GM18907 (cell line): ENCODE results near the gene DPH7.
"Not testable (repeated sequence)": the region's sequence is repeated elsewhere in the genome, so short reads cannot be mapped to it uniquely, and the experiment has no call there.

Source experiments
- ATAC-seq: cut with Tn5 transposase; IDR thresholded peaks from one replicate; pipeline ENCODE4 v1.9.1; 2021; ENCODE audit warnings: mild to moderate bottlenecking, moderate library complexity; ENCODE audit not compliant: unreplicated experiment

DPH7 gene

DNA sequence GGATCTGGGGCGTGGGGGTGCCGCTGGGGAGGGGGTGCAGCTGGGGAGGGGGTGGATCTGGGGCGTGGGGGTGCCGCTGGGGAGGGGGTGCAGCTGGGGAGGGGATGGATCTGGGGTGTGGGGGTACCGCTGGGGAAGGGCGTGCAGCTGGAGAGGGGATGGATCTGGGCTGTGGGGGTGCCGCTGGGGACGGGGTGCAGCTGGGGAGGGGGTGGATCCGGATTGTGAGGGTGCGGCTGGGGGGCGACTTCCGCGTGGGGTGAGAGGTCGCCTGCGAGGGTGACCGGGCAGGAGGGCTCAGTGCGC is 27.8 kb downstream of the DPH7 start:
- ATAC-seq: not testable (repeated sequence)

DNA sequence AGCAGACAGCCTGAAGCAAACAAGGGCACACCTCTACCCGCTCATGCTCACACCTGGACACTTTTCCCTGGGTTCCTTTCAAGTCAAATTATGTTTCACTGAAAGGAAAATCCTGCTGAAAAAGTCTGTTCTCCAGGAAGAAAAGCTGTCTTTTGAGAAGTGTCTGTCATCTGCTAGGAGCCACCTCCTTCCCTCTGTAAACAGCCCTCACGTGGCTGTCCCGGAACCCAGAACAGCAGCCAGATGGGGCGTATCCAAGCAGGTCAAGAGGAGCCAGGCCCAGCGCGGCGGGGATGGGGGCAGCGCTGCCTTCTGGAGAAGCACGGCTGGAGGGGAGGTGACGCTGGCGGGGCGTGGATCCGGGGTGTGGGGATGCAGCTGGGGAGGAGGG is 28.5 kb downstream of the DPH7 start, which contains the start of gene PNPLA7:
Gene PNPLA7 (minus strand): TSS at position 172 of the 391 bp plus-strand sequence. CDS start 205 bp downstream, outside the sequence.
- ATAC-seq: no peak

DNA sequence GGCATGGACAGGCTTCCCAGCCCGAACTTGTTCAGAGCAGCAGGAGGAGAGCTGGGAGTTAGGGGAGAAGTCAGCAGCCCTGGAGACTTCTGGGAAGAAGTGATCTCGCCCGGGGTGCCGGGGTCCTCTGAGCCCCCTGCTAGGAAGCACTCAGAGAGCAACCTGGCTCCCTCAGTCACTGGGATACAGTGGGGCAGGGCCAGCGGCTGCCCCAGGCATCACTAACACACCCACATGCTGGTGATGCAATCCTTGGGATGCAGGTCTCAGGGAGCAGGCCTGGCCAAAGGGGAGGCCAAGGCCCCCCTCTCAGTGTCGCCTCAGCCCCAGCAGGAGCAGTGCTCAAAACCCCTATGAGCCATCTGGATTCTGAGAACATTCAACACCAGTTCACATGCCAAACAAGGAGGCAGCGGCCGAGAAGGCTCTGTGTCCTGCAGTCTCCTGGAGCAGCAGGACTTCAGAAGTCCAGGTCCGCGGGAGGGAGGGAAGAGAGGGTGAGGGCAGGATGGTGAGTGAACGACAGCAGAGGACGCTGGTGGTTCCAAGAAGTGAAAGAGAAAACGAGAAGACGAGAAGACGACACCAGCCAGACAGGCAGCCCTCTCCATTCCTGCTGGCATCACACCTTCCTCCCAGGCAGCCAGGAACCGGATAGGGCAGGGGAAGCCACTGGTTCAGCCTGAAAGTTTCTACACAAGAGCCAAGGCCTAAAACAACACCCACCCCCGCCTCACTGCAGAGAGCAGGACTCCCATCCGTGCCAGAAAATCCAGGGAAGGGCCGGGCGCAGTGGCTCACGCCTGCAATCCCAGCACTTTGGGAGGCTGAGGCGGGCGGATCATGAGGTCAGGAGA is 30.8 kb downstream of the DPH7 start:
- no peak for ATAC-seq

DNA sequence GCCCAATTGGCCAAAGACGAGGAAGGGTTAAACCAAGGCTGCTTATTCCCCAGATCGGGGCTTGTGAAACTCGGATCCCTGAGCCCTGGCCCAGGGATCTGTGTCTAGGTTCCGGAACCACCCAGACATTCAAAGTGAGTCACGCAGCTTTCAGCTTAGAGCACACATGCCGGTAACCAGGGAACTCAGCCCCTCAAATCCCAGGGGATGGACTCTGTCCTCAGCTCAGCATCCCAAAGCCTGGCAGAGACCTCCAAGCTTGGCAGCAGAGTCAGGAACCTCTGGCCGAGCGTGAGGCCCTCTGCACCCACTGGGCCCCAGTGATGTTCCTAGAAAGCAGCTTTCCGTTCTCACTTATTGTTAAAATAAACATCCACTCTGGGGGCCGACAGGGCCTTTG is 33.6 kb downstream of the DPH7 start:
- no peak for ATAC-seq

DNA sequence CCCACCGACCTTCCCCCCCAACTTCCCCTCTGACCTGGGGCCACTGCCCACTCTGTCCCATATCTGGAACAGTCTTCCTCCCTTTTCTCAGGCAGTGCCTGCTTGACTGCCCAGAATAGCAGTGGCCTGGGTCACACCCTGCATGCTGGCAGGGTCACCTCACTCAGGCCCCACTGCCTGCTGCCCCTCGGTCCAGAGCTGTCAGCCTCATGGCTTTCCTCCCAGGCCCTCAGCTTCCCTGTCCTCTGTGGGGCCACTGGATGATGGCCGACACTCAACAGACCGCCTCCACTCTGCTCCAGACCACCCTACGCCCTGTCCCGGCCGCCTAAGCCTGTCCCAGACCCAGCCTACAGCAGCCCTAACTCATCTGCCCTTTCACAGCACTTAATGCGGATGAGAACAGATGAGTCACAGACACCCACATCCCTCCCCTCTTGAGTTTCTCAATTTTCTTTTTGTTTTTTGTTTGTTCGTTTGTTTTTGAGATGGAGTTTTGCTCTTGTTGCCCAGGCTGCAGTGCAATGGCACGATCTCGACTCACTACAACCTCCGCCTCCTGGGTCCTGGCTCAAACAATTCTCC is 34.5 kb downstream of the DPH7 start:
- ATAC-seq: no peak

DNA sequence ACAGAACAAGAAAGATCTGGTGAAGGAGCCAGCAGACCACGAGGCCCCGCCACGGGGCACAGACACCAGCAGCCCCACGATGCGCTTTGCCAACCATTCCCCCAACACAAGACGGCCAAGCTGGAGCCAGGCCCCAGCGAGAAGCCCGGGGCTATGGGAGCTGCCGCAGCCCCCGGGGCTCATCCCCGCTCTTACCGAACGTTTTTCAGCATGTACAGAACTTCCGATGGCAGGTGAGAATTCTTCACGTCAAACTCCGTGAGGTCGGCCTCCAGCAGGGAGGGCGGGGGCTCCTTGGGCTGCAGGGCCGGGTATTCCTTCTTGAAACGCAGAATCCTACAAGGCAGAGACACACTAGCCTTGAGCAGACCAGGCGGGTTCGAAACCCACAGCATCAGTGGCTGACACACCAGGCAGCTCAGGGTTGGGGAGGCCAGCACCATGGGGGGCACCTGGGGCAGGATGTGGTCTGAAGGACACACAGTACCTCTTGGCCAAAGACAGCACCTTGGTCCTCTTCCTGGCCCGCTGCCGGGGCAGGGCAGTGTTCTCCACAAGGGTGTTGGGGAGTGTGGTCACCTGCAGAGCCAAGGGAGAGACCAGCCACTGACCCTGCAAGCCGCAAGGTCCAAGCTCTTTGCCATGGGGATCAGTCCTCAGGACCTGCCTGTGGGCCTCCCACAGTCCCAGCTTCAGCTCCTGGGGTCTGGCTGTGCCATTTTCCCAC is 35.3 kb downstream of the DPH7 start:
- no peak for ATAC-seq

DNA sequence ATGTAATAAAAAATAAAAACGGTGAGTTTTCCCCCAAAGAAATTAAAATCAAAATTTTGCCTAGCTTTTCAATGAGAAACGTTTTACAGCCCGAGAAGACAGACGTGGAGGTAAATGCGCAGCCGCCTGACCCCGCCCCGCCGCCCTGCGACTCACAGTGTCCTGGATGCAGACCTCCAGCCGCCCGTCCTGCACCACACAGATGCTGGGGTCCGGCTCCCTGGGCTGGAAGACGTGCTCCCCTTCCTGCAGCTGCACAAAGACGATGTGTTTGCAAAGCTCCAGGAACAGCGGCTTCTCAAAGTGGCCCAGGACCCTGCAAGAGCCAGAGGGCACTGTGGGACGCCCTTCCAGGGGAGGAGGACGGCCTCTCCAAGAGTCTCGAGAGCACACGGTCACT is 36.2 kb downstream of the DPH7 start:
- no peak for ATAC-seq

DNA sequence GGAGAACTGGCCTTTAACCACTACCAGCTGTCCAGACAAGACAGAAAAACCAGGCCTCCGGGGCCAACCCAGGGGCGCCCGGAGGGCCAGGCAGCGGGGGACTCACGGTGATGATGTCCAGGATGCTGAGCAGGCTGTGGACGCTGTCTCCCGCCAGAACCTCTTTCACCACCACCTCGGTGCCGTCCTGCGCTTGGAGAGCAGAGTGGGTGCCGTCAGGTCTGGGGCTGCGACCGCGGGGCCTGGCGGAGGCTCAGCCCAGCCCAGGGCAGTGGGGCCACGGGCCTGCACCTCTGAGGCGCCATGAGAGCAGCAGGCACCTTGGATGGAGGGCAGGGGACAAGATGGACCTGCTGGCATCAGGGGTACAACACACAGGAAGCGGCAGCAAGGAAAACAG is 38.2 kb downstream of the DPH7 start:
- no peak for ATAC-seq

DNA sequence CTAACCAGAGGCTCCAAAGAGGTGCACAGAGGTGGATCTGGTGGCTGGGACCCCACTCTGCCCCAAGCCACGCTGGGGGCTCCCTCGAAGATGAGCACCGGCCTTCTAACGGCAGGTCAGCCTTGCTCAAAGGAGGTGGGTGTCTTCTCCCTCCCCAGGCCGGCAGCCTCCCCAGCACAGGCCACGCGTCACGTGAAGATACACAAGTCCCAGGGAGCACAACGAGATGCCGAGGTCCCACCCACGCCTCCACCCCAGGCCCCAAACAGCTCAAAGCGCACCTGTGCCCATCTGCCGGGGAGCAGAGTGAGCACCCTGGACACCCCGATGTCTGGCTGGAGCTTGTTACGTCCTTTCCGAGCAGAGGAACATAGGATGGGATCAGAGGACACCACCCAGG is 40.7 kb downstream of the DPH7 start:
- no peak for ATAC-seq

DNA sequence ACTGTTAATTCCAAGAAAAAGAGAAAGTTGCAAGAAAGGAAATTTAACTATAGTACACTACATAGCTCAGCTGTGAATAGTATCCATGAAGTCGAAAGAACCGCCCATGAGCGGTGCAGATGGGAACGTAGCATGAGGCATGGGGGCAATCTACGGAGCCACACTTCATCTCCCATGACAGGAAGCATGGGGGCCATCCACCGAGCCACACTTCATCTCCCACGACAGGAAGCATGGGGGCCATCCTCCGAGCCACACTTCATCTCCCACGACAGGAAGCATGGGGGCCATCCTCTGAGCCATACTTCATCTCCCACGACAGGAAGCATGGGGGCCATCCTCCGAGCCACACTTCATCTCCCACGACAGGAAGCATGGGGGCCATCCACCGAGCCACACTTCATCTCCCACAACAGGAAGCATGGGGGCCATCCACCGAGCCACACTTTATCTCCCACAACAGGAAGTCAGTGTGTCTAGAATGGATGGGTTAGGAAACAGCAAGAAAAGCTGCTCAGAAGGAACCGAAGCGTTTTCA is 42.1 kb downstream of the DPH7 start:
- ATAC-seq: not testable (repeated sequence)

DNA sequence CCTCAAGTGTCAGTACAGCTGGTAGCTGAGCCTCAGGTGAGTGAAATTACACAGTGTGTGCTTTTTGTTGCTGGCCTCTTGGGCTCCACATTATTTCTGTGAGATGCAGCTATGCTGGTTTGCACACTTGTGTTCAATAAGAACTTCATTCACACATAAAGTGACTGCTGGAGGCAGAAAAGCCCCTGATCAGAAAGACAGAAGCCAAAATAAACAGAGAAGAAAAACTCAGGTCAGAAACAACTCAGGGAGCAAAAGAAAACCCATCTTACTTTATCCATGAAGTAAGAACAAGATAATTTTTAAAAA is 43.7 kb downstream of the DPH7 start:
- ATAC-seq: no peak

DNA sequence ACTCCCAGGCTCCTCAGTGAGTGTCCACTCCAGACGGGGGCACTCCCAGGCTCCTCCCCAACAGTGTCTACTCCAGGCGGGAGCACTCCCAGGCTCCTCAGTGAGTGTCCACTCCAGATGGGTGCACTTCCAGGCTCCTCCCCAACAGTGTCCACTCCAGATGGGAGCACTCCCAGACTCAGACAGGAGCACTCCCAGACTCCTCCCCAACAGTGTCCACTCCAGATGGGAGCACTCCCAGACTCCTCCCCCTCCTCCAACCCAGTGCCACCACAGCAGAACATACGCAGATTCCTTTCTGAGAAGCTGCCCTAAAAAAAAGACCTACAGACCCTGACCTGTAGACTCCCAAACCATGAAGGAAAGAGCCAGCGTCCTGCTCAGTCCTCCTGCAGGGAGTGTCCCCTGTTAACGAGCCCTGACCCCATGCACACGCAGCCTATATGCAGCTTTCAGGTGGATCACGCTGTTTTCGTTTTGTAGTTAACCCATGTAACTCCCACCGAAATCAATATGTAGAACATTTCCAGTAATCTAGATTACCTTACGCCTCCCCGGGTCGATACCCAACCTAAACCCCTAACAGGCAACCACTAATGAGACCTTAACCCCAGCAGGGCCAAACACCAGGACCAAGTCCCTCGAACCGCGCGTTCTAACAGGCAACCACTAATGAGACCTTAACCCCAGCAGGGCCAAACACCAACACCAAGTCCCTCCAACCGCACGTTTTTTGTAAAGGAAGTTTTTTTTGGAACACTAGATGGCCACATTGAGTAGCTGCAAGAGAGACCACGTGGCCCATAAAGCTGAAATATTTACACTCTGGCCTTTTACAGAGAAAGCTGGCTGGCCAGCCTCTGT is 44.2 kb downstream of the DPH7 start:
- ATAC-seq: no peak

DNA sequence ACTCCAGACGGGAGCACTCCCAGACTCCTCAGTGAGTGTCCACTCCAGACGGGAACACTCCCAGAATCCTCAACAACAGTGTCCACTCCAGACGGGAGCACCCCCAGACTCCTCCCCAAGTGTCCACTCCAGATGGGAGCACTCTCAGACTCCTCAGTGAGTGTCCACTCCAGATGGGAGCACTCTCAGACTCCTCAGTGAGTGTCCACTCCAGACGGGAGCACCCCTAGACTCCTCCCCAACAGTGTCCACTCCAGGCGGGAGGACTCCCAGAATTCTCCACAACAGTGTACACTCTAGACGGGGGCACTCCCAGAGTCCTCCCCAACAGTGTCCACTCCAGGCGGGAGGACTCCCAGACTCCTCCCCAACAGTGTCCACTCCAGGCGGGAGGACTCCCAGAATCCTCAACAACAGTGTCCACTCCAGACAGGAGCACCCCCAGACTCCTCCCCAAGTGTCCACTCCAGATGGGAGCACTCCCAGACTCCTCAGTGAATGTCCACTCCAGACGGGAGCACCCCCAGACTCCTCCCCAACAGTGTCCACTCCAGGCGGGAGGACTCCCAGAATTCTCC is 45.7 kb downstream of the DPH7 start:
- ATAC-seq: not testable (repeated sequence)

DNA sequence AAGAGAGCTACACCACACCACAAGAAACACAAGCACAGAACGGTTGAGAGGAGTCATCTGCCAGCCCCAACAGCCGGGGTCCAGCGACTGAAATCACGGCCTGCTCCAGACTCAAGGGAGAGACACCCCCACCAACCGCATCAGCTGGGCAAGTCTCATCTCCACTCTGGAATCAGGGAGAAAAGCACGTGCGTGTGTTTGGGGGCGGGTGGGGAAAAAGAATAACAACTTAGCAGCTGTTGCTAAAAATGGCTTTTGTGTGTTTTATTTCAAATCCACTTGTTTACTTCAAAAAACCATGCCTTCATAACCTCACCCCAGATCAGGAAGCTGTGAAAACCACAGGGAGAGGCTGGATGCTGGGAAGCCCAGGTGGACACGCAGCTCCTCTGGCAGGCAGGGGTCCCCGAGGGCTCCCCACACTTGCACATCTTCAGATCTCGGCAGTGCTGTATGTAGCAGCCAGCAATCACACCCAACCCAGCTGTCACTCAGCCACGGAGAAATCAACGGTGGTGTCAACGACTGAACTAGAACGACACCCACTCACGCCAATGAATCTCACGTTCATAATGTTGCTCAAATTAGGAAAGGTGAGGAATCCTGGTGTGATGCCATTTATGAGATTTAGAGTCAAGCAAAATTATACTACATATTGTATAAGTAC is 47.5 kb downstream of the DPH7 start:
- no peak for ATAC-seq

DNA sequence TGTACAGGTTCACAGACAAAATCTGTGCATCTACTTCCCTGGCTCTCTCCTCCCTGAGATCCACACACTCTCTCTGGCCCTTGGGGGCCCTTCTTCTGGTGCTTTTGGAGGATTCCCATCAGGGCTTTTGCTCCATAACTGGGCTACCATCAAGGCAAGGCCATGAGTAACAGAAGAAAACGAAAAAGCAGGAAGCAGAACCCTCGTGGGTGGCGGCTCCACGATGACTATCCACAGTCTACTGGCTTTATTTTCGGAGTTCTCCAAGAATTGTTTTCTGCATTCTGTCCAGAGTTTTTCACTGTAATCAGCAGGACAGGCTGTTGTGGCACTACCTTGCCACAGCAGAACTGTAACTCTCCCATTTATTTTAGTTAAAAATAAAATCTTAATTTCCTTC is 48.4 kb downstream of the DPH7 start:
- ATAC-seq: no peak

DNA sequence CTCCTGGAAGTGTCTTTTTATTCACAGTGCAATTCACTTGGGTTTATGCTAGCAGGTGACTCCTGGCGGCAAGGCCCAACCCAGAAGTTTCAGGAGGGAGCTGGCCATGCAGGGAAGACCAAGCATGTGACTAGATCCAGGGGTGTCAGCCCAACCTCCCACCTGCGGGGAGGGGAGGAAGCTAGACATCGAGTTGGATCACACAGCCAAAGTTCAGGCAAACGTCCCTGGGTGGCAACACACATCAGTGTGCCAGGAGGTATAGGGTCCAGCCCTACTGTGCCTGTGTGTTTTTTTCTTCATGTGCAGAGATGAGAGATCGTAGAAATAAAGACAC is 53.8 kb downstream of the DPH7 start:
- no peak for ATAC-seq

DNA sequence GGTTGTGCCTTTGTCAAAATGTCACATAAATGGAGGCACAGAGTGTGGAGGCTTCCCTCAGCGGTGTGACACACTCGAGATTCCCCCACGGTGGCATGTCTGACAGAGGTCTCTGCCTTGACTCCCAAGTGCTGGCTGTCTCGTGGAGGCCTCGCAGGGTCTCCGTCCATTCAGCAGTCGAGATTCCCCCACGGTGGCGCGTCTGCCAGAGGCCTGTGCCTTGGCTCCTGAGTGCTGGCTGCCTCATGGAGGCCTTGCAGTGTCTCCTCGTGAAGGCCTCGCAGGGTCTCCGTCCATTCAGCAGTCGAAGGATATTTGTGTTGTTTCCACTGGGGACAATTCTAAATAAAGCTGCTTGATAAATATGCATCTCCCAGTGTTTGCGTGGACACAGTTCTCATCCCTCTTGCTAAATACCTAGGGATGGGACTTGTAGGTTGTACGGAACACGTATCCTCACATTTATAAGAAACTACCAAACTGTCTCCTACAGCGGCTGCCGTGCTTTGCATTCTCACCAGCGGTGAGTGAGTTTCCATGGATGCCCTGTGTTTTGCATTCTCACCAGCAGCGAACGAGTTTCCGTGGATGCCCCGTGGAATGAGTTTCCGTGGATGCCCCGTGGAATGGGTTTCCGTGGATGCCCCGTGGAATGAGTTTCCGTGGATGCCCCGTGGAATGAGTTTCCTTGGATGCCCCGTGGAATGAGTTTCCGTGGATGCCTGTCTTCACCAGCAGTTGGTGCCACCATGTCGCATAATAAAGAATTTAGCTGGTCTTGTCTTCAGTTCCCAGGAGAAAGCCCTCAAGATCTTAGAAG is 54.4 kb downstream of the DPH7 start:
- no peak for ATAC-seq

DNA sequence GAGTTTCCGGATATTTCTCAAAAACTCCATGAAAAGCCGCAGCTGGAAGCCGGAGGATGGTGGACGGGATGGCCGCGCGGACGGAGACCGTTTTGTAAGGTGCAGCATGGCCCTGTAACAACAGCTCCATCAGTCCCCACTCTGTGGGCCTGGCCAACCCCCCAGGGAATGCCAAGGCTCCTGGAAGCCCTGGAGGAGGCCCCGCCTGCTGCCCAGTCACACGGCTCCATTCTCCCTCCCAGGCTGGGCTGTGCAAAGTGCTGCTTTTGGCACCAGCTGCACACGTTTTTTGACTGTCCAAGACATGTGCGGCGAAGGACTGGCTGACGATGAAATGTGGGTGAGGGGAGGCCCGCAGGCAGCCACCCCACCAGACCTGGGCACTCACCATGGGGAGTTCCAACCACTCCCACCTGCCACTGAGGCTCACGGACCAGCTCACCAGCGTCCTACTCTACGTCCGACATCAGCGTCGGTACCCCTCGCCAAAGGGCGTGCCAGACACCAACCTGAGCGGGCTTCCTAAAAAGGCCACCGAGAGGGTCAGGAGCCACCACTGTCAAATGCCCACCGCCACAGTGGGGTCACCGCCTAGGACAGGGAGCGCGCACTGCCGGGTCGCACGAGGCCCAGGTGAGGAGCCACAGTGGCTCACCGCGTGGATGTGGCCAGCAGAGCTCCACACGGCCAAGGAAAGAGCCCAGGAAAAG is 55.8 kb downstream of the DPH7 start:
- ATAC-seq: no peak
